ENCODE measurements around the gene NOL11.

DNA sequence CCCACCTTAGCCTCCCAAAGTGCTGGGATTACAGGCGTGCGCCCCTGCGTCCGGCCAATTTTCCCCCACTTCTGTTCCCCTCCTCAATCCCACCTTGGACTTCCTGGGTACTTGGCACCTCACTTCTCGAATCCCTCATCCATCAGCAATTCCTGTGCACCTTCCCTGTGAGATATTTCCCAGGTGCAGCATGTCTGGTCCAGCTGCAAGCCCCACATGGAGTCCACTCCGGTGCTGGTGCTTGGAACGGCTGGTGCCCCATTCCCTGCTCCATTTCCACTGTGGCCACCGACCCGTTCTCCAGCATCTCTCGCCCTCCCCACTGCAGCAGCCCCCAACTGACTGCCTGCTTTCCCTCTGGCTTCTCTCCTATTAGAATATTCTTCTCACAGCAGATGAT is 35.3 kb downstream of the NOL11 start:
- TF ChIP-seq, protein P1, sequence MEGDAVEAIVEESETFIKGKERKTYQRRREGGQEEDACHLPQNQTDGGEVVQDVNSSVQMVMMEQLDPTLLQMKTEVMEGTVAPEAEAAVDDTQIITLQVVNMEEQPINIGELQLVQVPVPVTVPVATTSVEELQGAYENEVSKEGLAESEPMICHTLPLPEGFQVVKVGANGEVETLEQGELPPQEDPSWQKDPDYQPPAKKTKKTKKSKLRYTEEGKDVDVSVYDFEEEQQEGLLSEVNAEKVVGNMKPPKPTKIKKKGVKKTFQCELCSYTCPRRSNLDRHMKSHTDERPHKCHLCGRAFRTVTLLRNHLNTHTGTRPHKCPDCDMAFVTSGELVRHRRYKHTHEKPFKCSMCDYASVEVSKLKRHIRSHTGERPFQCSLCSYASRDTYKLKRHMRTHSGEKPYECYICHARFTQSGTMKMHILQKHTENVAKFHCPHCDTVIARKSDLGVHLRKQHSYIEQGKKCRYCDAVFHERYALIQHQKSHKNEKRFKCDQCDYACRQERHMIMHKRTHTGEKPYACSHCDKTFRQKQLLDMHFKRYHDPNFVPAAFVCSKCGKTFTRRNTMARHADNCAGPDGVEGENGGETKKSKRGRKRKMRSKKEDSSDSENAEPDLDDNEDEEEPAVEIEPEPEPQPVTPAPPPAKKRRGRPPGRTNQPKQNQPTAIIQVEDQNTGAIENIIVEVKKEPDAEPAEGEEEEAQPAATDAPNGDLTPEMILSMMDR (IDR thresholded peaks at IDR 0.05; ENCODE audit: extremely low read depth in 1 of 2, insufficient read depth in 1 of 2, low read depth in 1 of 2, low read length in 2 of 2), result no peak
- TF ChIP-seq POLR2A (IDR thresholded peaks at IDR 0.05; ENCODE audit: low read depth, low read length) (no peak), JUN (IDR thresholded peaks at IDR 0.05; ENCODE audit: borderline replicate concordance, insufficient read depth, insufficient read length, low read depth) (no peak), MYC (IDR thresholded peaks at IDR 0.05; ENCODE audit: low read depth, low read length) (no peak)
